GM19324 (cell line): ENCODE results near the gene KRTAP5-2.

ENCODE experiments used
- ATAC-seq: cut with Tn5 transposase; IDR thresholded peaks from one replicate; pipeline ENCODE4 v1.9.1; 2021; ENCODE audit warnings: mild to moderate bottlenecking, moderate library complexity; ENCODE audit not compliant: unreplicated experiment, low FRiP score

The KRTAP5-2 gene

DNA sequence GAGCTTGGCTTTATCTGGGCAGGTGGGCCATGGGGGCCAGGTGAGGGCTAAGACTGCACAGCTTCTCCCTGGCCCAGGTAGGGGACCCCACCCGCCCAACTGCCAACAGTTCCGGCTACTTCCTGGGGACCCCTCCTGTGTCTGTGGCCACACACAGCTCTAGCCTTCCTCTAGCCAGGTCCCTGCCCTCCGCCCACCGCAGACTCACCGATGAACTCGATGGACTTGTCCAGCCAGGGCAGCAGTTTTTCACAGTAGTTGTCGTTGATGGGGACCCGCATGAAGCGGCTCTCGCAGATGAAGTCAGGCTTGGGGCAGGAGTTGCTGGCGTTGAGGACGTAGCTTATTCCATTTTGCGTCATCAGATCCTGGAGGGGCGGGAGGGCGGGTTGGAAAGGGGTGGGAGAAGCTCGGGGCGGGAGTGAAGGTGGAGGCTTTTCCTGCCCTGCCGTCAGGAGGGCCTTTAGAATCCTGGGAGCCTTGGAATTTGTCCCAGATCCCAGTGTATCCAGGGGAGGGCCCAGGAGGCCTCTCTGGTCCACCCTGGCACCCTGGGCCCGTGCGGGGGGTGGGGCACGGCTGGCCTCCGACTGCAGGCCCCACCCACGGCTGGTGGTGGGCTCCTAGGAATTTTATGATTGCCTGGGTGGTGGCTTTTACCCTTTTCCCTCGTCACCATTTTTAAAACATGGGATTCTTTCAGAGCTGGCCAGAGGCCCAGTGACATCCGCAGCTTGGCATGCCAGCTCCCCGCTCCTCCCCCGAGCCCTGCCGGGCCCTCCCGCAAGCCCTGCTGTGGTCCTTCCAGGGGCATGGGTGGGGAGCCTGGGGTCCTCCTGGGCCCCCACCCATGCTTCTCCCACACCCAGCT is 40.0 kb downstream of the KRTAP5-2 start:
- no peak for ATAC-seq

GRCh38 chr11:1557051-1557884 is 40.8 kb downstream of the KRTAP5-2 start:
- no peak for ATAC-seq

DNA sequence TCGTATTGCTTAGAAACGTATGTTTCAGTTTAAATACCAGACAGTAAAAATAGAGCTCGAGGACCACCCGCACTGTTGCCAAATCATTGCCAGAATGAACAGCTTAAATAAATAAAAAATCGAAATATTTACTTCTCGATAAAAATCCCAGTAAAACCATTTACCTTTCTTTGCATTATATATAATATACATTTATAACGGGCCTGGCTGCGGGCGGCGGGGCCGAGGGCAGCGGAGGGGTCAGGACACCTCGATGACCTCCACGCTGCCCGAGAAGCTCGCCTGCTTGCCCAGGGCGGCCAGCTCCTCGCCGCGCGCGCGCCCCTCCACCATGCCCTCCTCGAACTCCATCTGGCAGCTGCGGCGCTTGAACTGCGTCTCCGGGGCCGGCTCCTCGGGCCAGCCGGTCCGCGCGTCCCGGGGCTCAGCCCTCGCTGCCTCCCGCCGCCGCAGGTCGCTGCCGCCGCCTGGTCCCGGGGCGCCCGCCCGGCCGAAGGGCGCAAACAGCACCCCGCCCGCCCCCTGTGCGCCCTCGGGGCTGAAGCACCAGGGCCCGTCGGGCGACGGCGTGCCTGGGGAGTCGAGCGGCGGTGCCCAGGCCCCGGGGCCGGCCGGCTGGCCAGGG is 41.7 kb downstream of the KRTAP5-2 start:
- ATAC-seq: no peak

DNA sequence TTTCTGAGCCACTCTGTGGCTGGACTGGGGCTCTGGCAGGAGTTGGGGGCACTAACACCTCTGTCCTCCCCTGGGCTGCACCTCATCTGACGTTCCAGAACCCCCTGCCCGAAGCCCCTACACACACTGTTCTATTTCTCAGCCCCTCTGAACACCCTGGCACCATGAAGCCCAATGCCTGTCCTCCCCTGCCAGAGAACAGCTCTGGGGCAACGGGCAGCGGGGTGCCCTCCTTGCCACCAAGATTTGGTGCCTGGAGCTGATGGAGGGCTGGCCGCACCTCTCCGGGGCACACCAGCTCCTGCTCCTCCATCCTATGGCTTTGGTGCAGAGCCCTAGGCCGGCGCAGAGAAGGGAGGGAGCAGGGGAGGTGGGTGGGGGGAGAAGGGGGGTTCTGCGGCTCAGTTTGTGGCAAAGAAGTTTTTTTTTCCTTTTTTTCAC is 42.4 kb downstream of the KRTAP5-2 start:
- ATAC-seq: no peak

DNA sequence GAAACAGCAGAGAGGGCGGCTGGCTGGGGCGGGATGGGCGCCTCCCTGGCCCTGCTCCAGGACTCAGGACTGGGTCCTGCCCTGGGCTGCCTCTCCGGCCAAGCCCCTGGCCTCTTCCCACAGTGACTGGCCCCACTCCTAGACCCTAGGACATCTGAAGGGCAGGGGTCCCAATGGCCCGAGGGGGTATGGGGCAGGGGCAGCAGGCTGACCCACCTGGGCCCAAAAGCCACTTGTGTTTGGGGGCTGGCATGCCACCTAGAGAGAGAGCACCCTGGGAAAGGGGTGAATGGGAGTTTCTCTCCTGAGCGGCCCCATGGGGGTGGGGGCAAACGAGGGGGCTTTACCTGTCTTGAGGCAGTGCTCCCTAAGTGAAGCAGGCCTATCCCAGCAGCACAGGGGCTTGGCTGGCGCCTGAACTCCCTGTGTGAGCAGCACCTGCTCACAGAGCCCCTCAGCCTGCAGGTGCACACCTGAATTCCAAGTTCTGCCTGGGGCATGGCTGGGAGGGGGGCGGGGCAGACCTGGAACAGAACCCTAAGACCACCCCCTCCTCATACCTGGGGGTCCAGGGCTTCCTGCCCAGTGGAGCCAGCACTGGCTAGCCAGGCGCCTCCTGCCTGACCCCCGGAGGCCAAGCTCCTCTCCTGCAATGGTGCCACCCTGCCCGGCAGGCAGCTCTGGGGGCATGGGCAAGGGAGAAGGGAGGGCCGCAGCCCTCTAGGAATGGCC is 42.9 kb downstream of the KRTAP5-2 start:
- no peak for ATAC-seq

DNA sequence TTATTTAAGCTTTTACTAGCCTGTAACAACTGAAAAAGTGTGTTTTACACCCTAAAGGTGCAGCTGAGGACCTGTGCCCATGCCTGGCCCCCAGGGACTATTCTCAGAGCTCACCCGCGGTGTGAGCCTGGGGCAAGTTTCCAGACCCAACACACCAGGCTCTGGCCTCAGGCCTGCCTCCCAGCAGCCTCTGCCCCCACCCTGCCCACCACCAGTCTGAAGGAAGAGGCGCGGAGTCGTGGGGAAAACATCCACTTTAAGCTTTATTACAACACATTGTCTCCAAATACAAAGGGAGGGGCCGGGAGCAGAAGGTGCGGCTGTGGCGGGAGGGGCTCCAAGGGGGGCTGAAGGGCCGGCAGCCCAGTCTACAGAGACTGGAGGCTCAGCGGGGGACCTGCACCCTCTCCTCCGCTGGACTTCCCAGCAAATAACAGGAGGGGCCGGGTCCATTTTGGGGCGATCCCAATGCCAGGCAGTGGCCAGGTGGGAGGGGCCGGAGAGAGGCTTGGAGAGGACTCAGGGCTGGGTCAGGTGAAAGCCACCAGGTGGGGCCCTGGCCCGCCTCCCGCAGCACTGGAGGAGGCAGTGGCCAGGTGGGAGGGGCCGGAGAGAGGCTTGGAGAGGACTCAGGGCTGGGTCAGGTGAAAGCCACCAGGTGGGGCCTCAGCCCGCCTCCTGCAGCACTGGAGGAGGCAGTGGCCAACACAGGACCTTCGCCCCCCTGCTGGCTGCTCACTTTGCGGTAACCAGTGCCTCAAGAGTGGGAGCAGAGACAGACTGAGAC is 44.1 kb downstream of the KRTAP5-2 start:
- ATAC-seq: no peak

GRCh38 chr11:1549338-1550330 is 48.5 kb downstream of the KRTAP5-2 start:
- ATAC-seq: no peak

DNA sequence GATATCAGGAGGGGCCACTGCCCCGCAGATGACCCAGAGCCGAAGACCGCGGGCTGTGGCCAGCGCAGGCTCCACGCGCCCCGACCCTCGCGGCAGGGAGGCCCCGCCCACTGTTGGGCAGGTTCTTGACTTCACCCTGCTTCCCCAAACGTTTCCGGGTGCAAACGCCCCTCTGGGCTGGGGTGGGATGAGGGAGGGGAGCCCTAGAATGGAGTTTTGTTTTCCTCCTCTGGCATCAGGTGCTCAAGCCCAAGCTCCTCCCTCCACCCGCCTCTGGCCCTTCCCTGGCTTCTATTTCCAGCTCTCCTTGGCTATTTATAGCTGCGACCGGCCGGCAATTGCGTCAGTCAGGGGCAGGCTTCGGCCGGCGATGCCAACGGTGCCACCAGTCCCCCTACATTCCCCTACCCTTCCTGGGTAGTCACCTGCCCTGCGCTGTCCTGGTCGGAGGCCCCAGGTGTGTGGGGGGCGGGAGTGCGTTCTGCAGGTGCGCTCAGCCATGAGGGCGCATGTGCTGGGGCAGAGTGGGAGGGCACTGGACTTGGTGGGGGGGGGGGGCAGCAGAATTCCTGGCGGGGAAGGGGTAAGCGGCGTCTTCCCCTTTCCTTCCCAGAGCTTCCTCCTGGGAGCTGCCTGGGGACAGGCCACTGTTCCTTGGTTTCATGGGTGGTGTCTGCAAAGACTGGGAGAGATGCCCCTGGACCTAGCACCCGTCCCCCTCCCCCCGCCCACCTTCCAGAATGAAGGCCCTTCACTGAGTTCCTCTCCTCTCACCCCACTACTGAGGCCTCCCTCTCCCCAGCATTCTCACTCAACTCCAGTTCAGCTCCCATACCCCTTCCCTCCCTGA is 49.6 kb downstream of the KRTAP5-2 start:
- ATAC-seq: no peak

GRCh38 chr11:1547467-1548098 is 50.5 kb downstream of the KRTAP5-2 start:
- ATAC-seq: no peak
